Karpas-422 (cell line): ENCODE results near the gene TFIP11. TPM values are rescaled to one million over a fixed set of nuclear protein-coding genes. Genes with fewer than 3 reads are reported as not detected.
A peak's percentile ranks its signal among the peaks of the same experiment; 100 is the strongest.

Experiments used
- DNase-seq: peaks from one replicate; pipeline ENCODE4 v3.0.0-alpha.2; 2015
- H2AFZ ChIP-seq: fragments of 200-600 bp; sonication (generic); 2 replicates; pipeline ENCODE4 v1.6.1; 2014; ENCODE audit warnings: antibody characterized with exemption, low read length, mixed read lengths
- H3K27ac ChIP-seq: fragments of 200-600 bp; sonication (generic); 2 replicates; pipeline ENCODE4 v1.5.1; 2014; ENCODE audit warnings: mild to moderate bottlenecking, low read length, moderate library complexity
- H3K27me3 ChIP-seq: fragments of 200-600 bp; sonication (generic); 2 replicates; pipeline ENCODE4 v1.6.1; 2014; ENCODE audit warnings: low read length, mixed read lengths
- H3K36me3 ChIP-seq: fragments of 200-600 bp; sonication (generic); 2 replicates; pipeline ENCODE4 v1.6.1; 2014; ENCODE audit warnings: low read length, mixed read lengths; ENCODE audit not compliant: insufficient read depth
- H3K4me1 ChIP-seq: fragments of 200-600 bp; sonication (generic); 2 replicates; pipeline ENCODE4 v1.6.1; 2014; ENCODE audit warnings: mild to moderate bottlenecking, low read length, mixed read lengths
- H3K4me2 ChIP-seq: fragments of 200-600 bp; sonication (generic); 2 replicates; pipeline ENCODE4 v1.6.1; 2014; ENCODE audit warnings: low read length, low read depth, mild to moderate bottlenecking; ENCODE audit not compliant: poor library complexity, severe bottlenecking
- H3K4me3 ChIP-seq: fragments of 200-600 bp; sonication (generic); 2 replicates; pipeline ENCODE4 v1.5.1; 2014; ENCODE audit warnings: mild to moderate bottlenecking, antibody characterized with exemption, low read length, mixed read lengths
- H3K79me2 ChIP-seq: fragments of 200-600 bp; sonication (generic); 2 replicates; pipeline ENCODE4 v1.6.1; 2014; ENCODE audit warnings: mild to moderate bottlenecking, low read length, mixed read lengths
- H3K9ac ChIP-seq: fragments of 200-600 bp; sonication (generic); 2 replicates; pipeline ENCODE4 v1.6.0; 2014; ENCODE audit warnings: low read length
- H3K9me2 ChIP-seq: fragments of 200-600 bp; sonication (generic), shearing (Covaris generic); replicated peaks from 2 replicates; pipeline ENCODE4 v1.6.0; 2014; ENCODE audit warnings: mild to moderate bottlenecking, low read length, moderate library complexity; ENCODE audit not compliant: insufficient read depth
- H3K9me3 ChIP-seq: fragments of 300-700, 200-600 bp; sonication (generic); 2 replicates; pipeline ENCODE4 v1.6.1; 2014; ENCODE audit warnings: low read length, mixed read lengths
- H4K20me1 ChIP-seq: fragments of 200-600 bp; sonication (generic); 2 replicates; pipeline ENCODE4 v1.6.1; 2014; ENCODE audit warnings: mild to moderate bottlenecking, antibody characterized with exemption, low read length, low read depth; ENCODE audit not compliant: insufficient read depth
- total RNA-seq: library from RNA; depleted of rRNA; stranded (reverse); fragments of >200 nt; shearing (Covaris generic); gene quantifications from 2 replicates; pipeline ENCODE4 v1.2.3, GENCODE V29; 2014; ENCODE audit warnings: low replicate concordance

The TFIP11 gene
- total RNA-seq, 1 experiment from 2014 or later: 46.0 TPM

- Histone ChIP-seq H3K36me3 (no peaks in the 10 kb centered on the region), H3K4me2 (peak overlapping the region; percentile 25), H3K4me1 (peaks cover 79% of the 10 kb centered on the region), H3K27ac (peak overlapping the region; percentile 86), H3K9ac (peak overlapping the region; percentile 44; the same call in 1 of the 2 replicates), H3K9me2 (no peaks in the 10 kb centered on the region), H3K9me3 (no peaks in the 10 kb centered on the region), H3K4me3 (no peak overlapping the region), H3K27me3 (no peaks in the 10 kb centered on the region), H4K20me1 (no peaks in the 10 kb centered on the region), H2AFZ (no peak overlapping the region), H3K79me2 (peaks cover 85% of the 10 kb centered on the region)
- DNase-seq: no peak
Observed at GRCh38 chr22:26553056-26553752, 40.9 kb upstream of the TFIP11 start.

GRCh38 chr22:26552466-26552865 is 40.2 kb upstream of the TFIP11 start:
- Histone ChIP-seq H3K4me1 (peaks cover 83% of the 10 kb centered on the region), H3K27me3 (no peaks in the 10 kb centered on the region), H3K79me2 (peaks cover 88% of the 10 kb centered on the region), H2AFZ (no peak overlapping the region), H3K4me3 (no peak overlapping the region), H3K4me2 (no peak overlapping the region), H3K9ac (no peak overlapping the region), H3K36me3 (no peaks in the 10 kb centered on the region), H3K9me2 (no peaks in the 10 kb centered on the region), H3K27ac (no peak overlapping the region), H4K20me1 (no peaks in the 10 kb centered on the region), H3K9me3 (no peaks in the 10 kb centered on the region)
- DNase-seq: no peak

GRCh38 chr22:26551568-26551967 is 39.3 kb upstream of the TFIP11 start:
- no peak overlapping the region for H3K27ac ChIP-seq
- no peaks in the 10 kb centered on the region for H3K27me3 ChIP-seq
- H4K20me1 ChIP-seq: no peaks in the 10 kb centered on the region
- H3K9me2 ChIP-seq: no peaks in the 10 kb centered on the region
- no peaks in the 10 kb centered on the region for H3K9me3 ChIP-seq
- no peaks in the 10 kb centered on the region for H3K36me3 ChIP-seq
- peaks cover 83% of the 10 kb centered on the region for H3K4me1 ChIP-seq
- no peak overlapping the region for H3K4me2 ChIP-seq
- H2AFZ ChIP-seq: no peak overlapping the region
- no peak overlapping the region for H3K4me3 ChIP-seq
- no peak overlapping the region for H3K9ac ChIP-seq
- peaks cover 88% of the 10 kb centered on the region for H3K79me2 ChIP-seq
- no peak for DNase-seq

- Histone ChIP-seq H3K27ac (peak overlapping the region; percentile 64), H3K4me3 (no peak overlapping the region), H3K9me2 (no peaks in the 10 kb centered on the region), H3K79me2 (peaks cover 89% of the 10 kb centered on the region), H3K9ac (0 out of 2 replicates have a peak overlapping the region, but pooled peaks have one; percentile 18), H3K9me3 (no peaks in the 10 kb centered on the region), H3K4me2 (peak overlapping the region; percentile 24), H4K20me1 (no peaks in the 10 kb centered on the region), H3K4me1 (peaks cover 80% of the 10 kb centered on the region), H3K36me3 (no peaks in the 10 kb centered on the region), H2AFZ (no peak overlapping the region), H3K27me3 (no peaks in the 10 kb centered on the region)
- DNase-seq: no peak
Observed at GRCh38 chr22:26550498-26551033, 38.3 kb upstream of the TFIP11 start.

- no peak for DNase-seq
- Histone ChIP-seq H3K36me3 (no peaks in the 10 kb centered on the region), H4K20me1 (no peaks in the 10 kb centered on the region), H3K4me2 (peak overlapping the region; percentile 24), H3K27me3 (no peaks in the 10 kb centered on the region), H3K4me3 (no peak overlapping the region), H3K9ac (0 out of 2 replicates have a peak overlapping the region, but pooled peaks have one; percentile 18), H3K9me3 (no peaks in the 10 kb centered on the region), H3K4me1 (peaks cover 75% of the 10 kb centered on the region), H2AFZ (no peak overlapping the region), H3K79me2 (peaks cover 90% of the 10 kb centered on the region), H3K9me2 (no peaks in the 10 kb centered on the region), H3K27ac (peak overlapping the region; percentile 64)
Observed at GRCh38 chr22:26549902-26550497, 37.7 kb upstream of the TFIP11 start.

GRCh38 chr22:26548984-26549383 is 36.7 kb upstream of the TFIP11 start:
- Histone ChIP-seq H3K4me1 (peaks cover 65% of the 10 kb centered on the region), H3K79me2 (peaks cover 89% of the 10 kb centered on the region), H3K9me3 (no peaks in the 10 kb centered on the region), H3K36me3 (no peaks in the 10 kb centered on the region), H3K27me3 (no peaks in the 10 kb centered on the region), H3K4me3 (no peak overlapping the region), H3K27ac (no peak overlapping the region), H4K20me1 (no peaks in the 10 kb centered on the region), H2AFZ (no peak overlapping the region), H3K9me2 (no peaks in the 10 kb centered on the region), H3K9ac (no peak overlapping the region), H3K4me2 (no peak overlapping the region)
- no peak for DNase-seq

- no peaks in the 10 kb centered on the region for H3K36me3 ChIP-seq
- H3K4me3 ChIP-seq: no peak overlapping the region
- H4K20me1 ChIP-seq: no peaks in the 10 kb centered on the region
- H3K4me1 ChIP-seq: peaks cover 58% of the 10 kb centered on the region
- DNase-seq: no peak
- H3K27ac ChIP-seq: 0 out of 2 replicates have a peak overlapping the region, but pooled peaks have one; percentile 22
- peaks cover 86% of the 10 kb centered on the region for H3K79me2 ChIP-seq
- no peaks in the 10 kb centered on the region for H3K27me3 ChIP-seq
- H3K9me3 ChIP-seq: no peaks in the 10 kb centered on the region
- H2AFZ ChIP-seq: no peak overlapping the region
- H3K4me2 ChIP-seq: no peak overlapping the region
- no peak overlapping the region for H3K9ac ChIP-seq
- H3K9me2 ChIP-seq: no peaks in the 10 kb centered on the region
Observed at GRCh38 chr22:26548303-26548702, 36.0 kb upstream of the TFIP11 start.

GRCh38 chr22:26547837-26548236 is 35.6 kb upstream of the TFIP11 start:
- H3K9me3 ChIP-seq: no peaks in the 10 kb centered on the region
- peaks cover 81% of the 10 kb centered on the region for H3K79me2 ChIP-seq
- no peak for DNase-seq
- no peaks in the 10 kb centered on the region for H3K9me2 ChIP-seq
- H2AFZ ChIP-seq: no peak overlapping the region
- H3K4me1 ChIP-seq: peaks cover 54% of the 10 kb centered on the region
- 0 out of 2 replicates have a peak overlapping the region, but pooled peaks have one; percentile 22 for H3K27ac ChIP-seq
- no peaks in the 10 kb centered on the region for H4K20me1 ChIP-seq
- H3K4me3 ChIP-seq: no peak overlapping the region
- H3K4me2 ChIP-seq: no peak overlapping the region
- H3K27me3 ChIP-seq: no peaks in the 10 kb centered on the region
- no peaks in the 10 kb centered on the region for H3K36me3 ChIP-seq
- no peak overlapping the region for H3K9ac ChIP-seq
